PC-3 (cell line): ENCODE results near the gene TAGLN3. TPM values are rescaled to one million over a fixed set of nuclear protein-coding genes. Genes with fewer than 3 reads are reported as not detected.

Source experiments
- ATAC-seq: fragments of 200-7000 bp; cut with Tn5 transposase; 2 replicates; pipeline ENCODE4 v1.9.1; 2020; ENCODE audit warnings: mild to moderate bottlenecking, moderate library complexity
- Bru-seq: library from RNA; stranded (reverse); fragments of 400-500 nt; gene quantifications from one replicate; lab custom pipeline; 2021; lab: Mats Ljungman, UMichigan
- BruChase-seq, 2 experiments: library from RNA; stranded (reverse); fragments of 400-500 nt; gene quantifications; one replicate each; lab custom pipeline; 2021; lab: Mats Ljungman, UMichigan
- BruUV-seq: library from RNA; stranded (reverse); fragments of 400-500 nt; replicated peaks from 2 replicates; lab custom pipeline; 2021; lab: Mats Ljungman, UMichigan
- CTCF ChIA-PET: fragments of 300-600 bp; sonication (Branson Sonifier 250); formaldehyde crosslinking; loops from one replicate; lab custom pipeline; 2022; ENCODE audit warnings: antibody characterized with exemption; lab: Charles Lee
- POLR2A ChIA-PET: fragments of 300-600 bp; sonication (Branson Sonifier 250); formaldehyde crosslinking; loops from one replicate; lab custom pipeline; 2022; ENCODE audit warnings: antibody characterized with exemption; ENCODE audit not compliant: unreplicated experiment; lab: Charles Lee
- DNase-seq: peaks from one replicate; pipeline ENCODE4 v3.0.0-alpha.2; 2015
- H2AFZ ChIP-seq: fragments of 300-600 bp; sonication (generic); 2 replicates; pipeline ENCODE4 v1.6.0; 2016; ENCODE audit warnings: antibody characterized with exemption, low read length
- H3F3A ChIP-seq: fragments of 300-600 bp; sonication (generic); one replicate; pipeline ENCODE4 v1.6.0; 2017; ENCODE audit warnings: antibody characterized with exemption, low read length, control low read depth, mild to moderate bottlenecking; ENCODE audit not compliant: unreplicated experiment
- H3K27ac ChIP-seq: fragments of 300-600 bp; sonication (generic); 2 replicates; pipeline ENCODE4 v1.5.1; 2016; ENCODE audit warnings: mild to moderate bottlenecking, low read length
- H3K27me3 ChIP-seq: fragments of 300-600 bp; sonication (generic); 2 replicates; pipeline ENCODE4 v1.6.1; 2016; ENCODE audit warnings: low read length, mixed read lengths
- H3K36me3 ChIP-seq: fragments of 300-600 bp; sonication (generic); 2 replicates; pipeline ENCODE4 v1.6.1; 2016; ENCODE audit warnings: low read depth, mixed run types, low read length, mixed read lengths
- H3K4me1 ChIP-seq: fragments of 300-600 bp; sonication (generic); 2 replicates; pipeline ENCODE4 v1.5.1; 2016; ENCODE audit warnings: low read length; ENCODE audit not compliant: insufficient read depth
- H3K4me2 ChIP-seq: fragments of 300-600 bp; sonication (generic); 2 replicates; pipeline ENCODE4 v1.6.0; 2016; ENCODE audit warnings: low read length
- H3K4me3 ChIP-seq: fragments of 300-600 bp; sonication (generic); 2 replicates; pipeline ENCODE4 v1.5.1; 2016; ENCODE audit warnings: mild to moderate bottlenecking, low read length, mixed read lengths
- H3K79me2 ChIP-seq: fragments of 300-600 bp; sonication (generic); 2 replicates; pipeline ENCODE4 v1.6.1; 2017; ENCODE audit warnings: low read length, mixed read lengths
- H3K9ac ChIP-seq: fragments of 300-600 bp; sonication (generic); 2 replicates; pipeline ENCODE4 v1.6.0; 2016; ENCODE audit warnings: mild to moderate bottlenecking, low read length
- H3K9me2 ChIP-seq: fragments of 300-600 bp; sonication (generic); replicated peaks from 2 replicates; pipeline ENCODE4 v1.6.1; 2016; ENCODE audit warnings: mixed run types, low read length, mixed read lengths
- H3K9me3 ChIP-seq: fragments of 300-600 bp; sonication (generic); 2 replicates; pipeline ENCODE4 v1.6.1; 2016; ENCODE audit warnings: low read length, mixed read lengths
- H4K20me1 ChIP-seq: fragments of 300-600 bp; sonication (generic); 2 replicates; pipeline ENCODE4 v1.6.1; 2016; ENCODE audit warnings: low read length, mixed read lengths
- CTCF ChIP-seq: fragments of 300-600 bp; sonication (generic); conservative IDR thresholded peaks from 2 replicates; pipeline ENCODE4 v1.5.1; 2017; ENCODE audit warnings: antibody characterized with exemption, low read depth, mild to moderate bottlenecking, low read length
- EZH2 ChIP-seq: fragments of 300-600 bp; sonication (generic); IDR thresholded peaks from one replicate; pipeline ENCODE4 v1.6.1; 2017; ENCODE audit warnings: antibody characterized with exemption, mild to moderate bottlenecking, low read length; ENCODE audit not compliant: unreplicated experiment
- EZH2phosphoT487 ChIP-seq: fragments of 300-600 bp; sonication (generic); IDR thresholded peaks from 2 replicates; pipeline ENCODE4 v1.6.1; 2018; ENCODE audit warnings: mild to moderate bottlenecking, antibody characterized with exemption, low read length, borderline replicate concordance
- intact Hi-C: fragments of 100-400 bp; cut with micrococcal nuclease; formaldehyde crosslinking; loops from 2 replicates; pipeline ENCODE4 v1.9.0; 2023
- long read RNA-seq: library from polyadenylated mRNA; unstranded; transcript quantifications from one replicate; pipeline ENCODE4 v2.0.0, GENCODE V29; 2021; ENCODE audit not compliant: unreplicated experiment
- total RNA-seq: library from RNA; depleted of rRNA; stranded (reverse); fragments of >200 nt; gene quantifications from 2 replicates; pipeline ENCODE4 v1.2.3, GENCODE V29; 2014; rRNA removed

TAGLN3 gene
- total RNA-seq (2.6 and 4.3 TPM in 2 replicates), Bru-seq, nascent RNA (percentile 41 among the genes with signal in this experiment), BruChase-seq, experiment 1, labeled RNA remaining after a 6-hour chase (percentile 47 among the genes with signal in this experiment), BruChase-seq, experiment 2, labeled RNA remaining after a 2-hour chase (percentile 46 among the genes with signal in this experiment)
- long read RNA-seq, partial matches to known transcripts, result 3 of 4 reads
- long read RNA-seq, other reads (novel, unspliced or antisense), result 0 of 4 reads

- CTCF ChIA-PET, result interaction anchor here (2.7 kb wide), 1 partner anchor 14 kb away, joined by 14 read pairs; no protein-coding TSS in a partner anchor
- no TSS peak for BruUV-seq
- Histone ChIP-seq H4K20me1 (no peaks in the 10 kb centered on the region), H3K27ac (no peak within 1 kb of the TSS), H3K4me3 (peak within 1 kb of the TSS; percentile 65), H3K36me3 (no peaks in the 10 kb centered on the region), H3K9me3 (no peaks in the 10 kb centered on the region), H3K27me3 (no peaks in the 10 kb centered on the region), H2AFZ (peak within 1 kb of the TSS; percentile 87), H3K79me2 (no peaks in the 10 kb centered on the region), H3F3A (peaks cover 4% of the 10 kb centered on the region), H3K4me2 (peak within 1 kb of the TSS; percentile 87), H3K9ac (no peak within 1 kb of the TSS), H3K9me2 (no peaks in the 10 kb centered on the region), H3K4me1 (peaks cover 31% of the 10 kb centered on the region)
- intact Hi-C loops, result no loop called here
- TF ChIP-seq CTCF, result no peak
- TF ChIP-seq EZH2phosphoT487, result no peak
- TF ChIP-seq EZH2, result no peak
- POLR2A ChIA-PET, result interaction anchor here (0.7 kb wide), 1 partner anchor 10 kb away, joined by 3 read pairs; no protein-coding TSS in a partner anchor
- DNase-seq, result peak; percentile 33
- peak; percentile 54 for ATAC-seq
Observed at GRCh38 chr3:111998636-111999483, at the start of gene TAGLN3. TAGLN3 (plus strand) TSS chr3:111998922; CDS start chr3:111999423, 501 bp downstream.

GRCh38 chr3:111949712-111950111, 49.0 kb upstream of the TAGLN3 start:
- Histone ChIP-seq H3K9ac (no peak overlapping the region), H3K4me2 (no peak overlapping the region), H3K79me2 (no peaks in the 10 kb centered on the region), H3F3A (no peaks in the 10 kb centered on the region), H3K27ac (no peak overlapping the region), H3K4me3 (no peak overlapping the region), H2AFZ (no peak overlapping the region), H3K9me2 (no peaks in the 10 kb centered on the region), H3K27me3 (no peaks in the 10 kb centered on the region), H4K20me1 (no peaks in the 10 kb centered on the region), H3K9me3 (no peaks in the 10 kb centered on the region), H3K36me3 (peaks cover 73% of the 10 kb centered on the region), H3K4me1 (no peaks in the 10 kb centered on the region)
- DNase-seq (no peak), ATAC-seq (no peak)
- CTCF ChIA-PET, result no interaction called here
- POLR2A ChIA-PET, result no interaction called here
- TF ChIP-seq EZH2 (no peak), CTCF (no peak), EZH2phosphoT487 (no peak)
- BruUV-seq, result no TSS peak
- intact Hi-C loops, result no loop called here
